ENCODE results near the gene PPP6R2.

DNA sequence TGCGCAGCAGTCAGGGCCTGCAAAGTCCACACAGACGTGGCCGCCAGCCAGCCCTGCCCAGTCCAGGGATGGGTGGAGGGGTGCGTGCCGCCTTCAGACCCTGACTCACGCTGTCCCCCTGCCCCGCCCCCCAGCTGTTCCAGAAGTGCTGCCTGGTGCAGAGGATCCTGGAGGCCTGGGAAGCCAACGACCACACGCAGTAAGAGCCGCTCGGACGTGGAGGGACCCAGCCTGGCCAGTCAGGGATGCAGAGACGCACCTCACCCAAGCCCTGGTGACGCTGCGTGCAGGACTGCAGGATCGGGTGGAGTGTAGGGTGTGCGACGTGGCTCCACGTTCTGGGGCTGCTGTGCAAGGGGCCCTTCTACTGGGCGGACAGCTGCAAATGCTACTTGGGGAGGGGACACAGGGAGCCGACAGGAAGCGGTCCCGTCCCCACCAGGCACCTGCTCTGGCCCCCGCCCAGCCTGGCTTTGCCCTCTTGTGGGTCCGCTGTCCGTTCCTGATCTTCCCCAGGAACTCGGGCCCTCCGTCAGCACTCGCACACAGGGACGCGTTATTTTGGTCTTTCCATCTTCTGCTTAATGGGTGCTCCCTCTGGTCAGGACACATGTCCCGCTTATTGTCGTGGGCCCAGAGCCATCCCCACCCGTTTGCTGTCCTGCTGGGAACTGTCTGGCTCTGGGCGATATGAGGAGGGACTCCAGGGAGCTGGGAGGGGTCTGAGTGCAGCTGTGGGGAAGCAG, 89.2 kb downstream of the PPP6R2 start:
- TF ChIP-seq CTCF (IDR thresholded peaks at IDR 0.05) (no peak), POLR2A (IDR thresholded peaks at IDR 0.05) (no peak)
